Left lung (tissue), 10 donors: ENCODE data around the gene GATA1. TPM values are rescaled to one million over a fixed set of nuclear protein-coding genes. Genes with fewer than 3 reads are reported as not detected.

ENCODE experiments used
- ATAC-seq: fragments of 200-7000 bp; cut with Tn5 transposase; one replicate; pipeline ENCODE4 v1.9.1; 2020; ENCODE audit warnings: moderate library complexity
- DNase-seq, 4 donors: peaks; one replicate each; pipeline ENCODE4 v3.0.0-alpha.2; 2013 to 2020
- H3K27ac ChIP-seq, 2 donors: fragments of 200-600 bp; sonication (generic) in 1 of 2; one replicate each; pipeline versions ENCODE4 v1.5.0 to v1.8.0; 2020 to 2021
- H3K27me3 ChIP-seq, 2 donors: fragments of 200-600 bp; sonication (generic) in 1 of 2; one replicate each; pipeline versions ENCODE4 v1.5.0 to v1.8.0; 2020 to 2021
- H3K36me3 ChIP-seq, 2 donors: fragments of 200-600 bp; sonication (generic) in 1 of 2; one replicate each; pipeline versions ENCODE4 v1.5.0 to v1.8.0; 2020 to 2021
- H3K4me1 ChIP-seq, 2 donors: fragments of 200-600 bp; one replicate each; pipeline ENCODE4 v1.8.0; 2021
- H3K4me3 ChIP-seq, 2 donors: fragments of 200-600 bp; sonication (generic) in 1 of 2; one replicate each; pipeline versions ENCODE4 v1.5.0 to v1.8.0; 2020 to 2021; ENCODE audit warnings: mild to moderate bottlenecking in 1 of 2
- H3K9me3 ChIP-seq, 2 donors: fragments of 200-600 bp; sonication (generic) in 1 of 2; one replicate each; pipeline versions ENCODE4 v1.5.0 to v1.8.0; 2020 to 2021
- CTCF ChIP-seq, 2 donors: fragments of 200-600 bp; sonication (generic) in 1 of 2; IDR thresholded peaks; one replicate each; pipeline versions ENCODE4 v1.5.0 to v1.8.0; 2021; ENCODE audit warnings: antibody characterized with exemption in 2 of 2
- intact Hi-C, 2 donors: fragments of 100-400 bp; cut with DNase I; formaldehyde crosslinking; loops; one replicate each; pipeline versions ENCODE4 v1.11.2 to v1.14.2; 2022
- polyA plus RNA-seq, 6 donors: library from polyadenylated mRNA; unstranded; fragments of 120-200 nt; gene quantifications; one replicate each; pipeline ENCODE4 v1.2.1, GENCODE V29; 2013; ENCODE audit not compliant: insufficient read length in 6 of 6
- total RNA-seq, 2 donors: library from RNA; stranded (reverse); fragmentation: NEBNext Ultra II Directional; extraction: Animal tissue kit (Norgen Biotek cat#: 25700); gene quantifications; one replicate each; pipeline ENCODE4 v1.2.1, GENCODE V29; 2021
- donor health status: DM: no; HTN: yes; CAD: no.
- donor health status: DM: no; HTN: no; CAD: no.

Gene GATA1
- total and polyA plus RNA-seq, 8 donors, result 0.47 to 1.3 (median 0.77) TPM

- DNase-seq (no peak), ATAC-seq (no peak)
- TF ChIP-seq CTCF (IDR thresholded peaks at IDR 0.05), result no peak
- intact Hi-C loops, result no loop called here
- Histone ChIP-seq H3K27ac (no peak overlapping the region), H3K27me3 (no peaks in the 10 kb centered on the region), H3K4me1 (no peaks in the 10 kb centered on the region), H3K4me3 (no peak overlapping the region), H3K36me3 (no peaks in the 10 kb centered on the region), H3K9me3 (no peaks in the 10 kb centered on the region)
These were observed 13.8 kb upstream of the GATA1 start for GRCh38 chrX:48772602-48773001.

GRCh38 chrX:48776818-48777439 lies 9.5 kb upstream of the GATA1 start:
- Histone ChIP-seq H3K36me3 (no peaks in the 10 kb centered on the region), H3K4me3 (no peak overlapping the region), H3K9me3 (no peaks in the 10 kb centered on the region), H3K27ac (no peak overlapping the region), H3K27me3 (no peaks in the 10 kb centered on the region), H3K4me1 (no peaks in the 10 kb centered on the region)
- ATAC-seq, result no peak
- TF ChIP-seq CTCF (IDR thresholded peaks at IDR 0.05), result no peak
- no peak for DNase-seq
- intact Hi-C loops, result no loop called here

DNA sequence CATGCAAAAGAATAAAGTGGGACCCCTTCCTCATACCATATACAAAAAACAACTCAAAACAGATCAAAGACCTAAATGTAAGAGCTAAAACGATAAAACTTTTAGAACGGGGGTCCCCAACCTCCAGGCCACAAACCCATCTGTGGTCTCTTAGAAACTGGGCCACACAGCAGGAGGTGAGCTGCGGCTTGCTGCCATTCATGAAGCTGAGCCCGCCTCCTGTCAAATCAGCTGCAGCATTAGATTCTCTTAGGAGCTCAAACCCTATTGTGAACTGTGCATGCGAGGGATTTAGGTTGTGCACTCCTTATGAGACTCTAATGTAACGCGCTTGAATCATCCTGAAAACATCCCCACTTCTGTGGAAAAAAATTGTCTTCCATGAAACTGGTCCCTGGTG lies 7.0 kb upstream of the GATA1 start:
- intact Hi-C loops, result no loop called here
- no peaks in the 10 kb centered on the region for H3K27me3 ChIP-seq
- TF ChIP-seq CTCF (IDR thresholded peaks at IDR 0.05), result no peak
- no peaks in the 10 kb centered on the region for H3K36me3 ChIP-seq
- H3K4me3 ChIP-seq, result no peak overlapping the region
- H3K27ac ChIP-seq, result no peak overlapping the region
- no peaks in the 10 kb centered on the region for H3K4me1 ChIP-seq
- no peak for ATAC-seq
- no peak for DNase-seq
- H3K9me3 ChIP-seq, result no peaks in the 10 kb centered on the region

GRCh38 chrX:48781705-48782104 lies 4.7 kb upstream of the GATA1 start:
- no peak for ATAC-seq
- Histone ChIP-seq H3K4me1 (no peaks in the 10 kb centered on the region), H3K27me3 (no peaks in the 10 kb centered on the region), H3K36me3 (no peaks in the 10 kb centered on the region), H3K9me3 (no peaks in the 10 kb centered on the region), H3K4me3 (no peak overlapping the region), H3K27ac (no peak overlapping the region)
- TF ChIP-seq CTCF (IDR thresholded peaks at IDR 0.05), result no peak
- DNase-seq, result no peak
- intact Hi-C loops, result no loop called here

- intact Hi-C loops, result no loop called here
- TF ChIP-seq CTCF (IDR thresholded peaks at IDR 0.05), result no peak
- Histone ChIP-seq H3K27ac (no peak overlapping the region), H3K36me3 (no peaks in the 10 kb centered on the region), H3K4me1 (no peaks in the 10 kb centered on the region), H3K4me3 (no peak overlapping the region), H3K27me3 (no peaks in the 10 kb centered on the region), H3K9me3 (no peaks in the 10 kb centered on the region)
- no peak for ATAC-seq
- no peak for DNase-seq
These were observed 4.2 kb upstream of the GATA1 start for GRCh38 chrX:48782216-48782615.
